ENCODE measurements around the gene TMEM233. TPM values are rescaled to one million over a fixed set of nuclear protein-coding genes. Genes with fewer than 3 reads are reported as not detected.

TMEM233 gene
- total and polyA plus RNA-seq, 9 of the 15 experiments (the other 6 are each of a cell fraction or from before 2014, with no cell fraction given) = 0.04 to 0.17 (median 0.07) TPM; not detected in 2

DNA sequence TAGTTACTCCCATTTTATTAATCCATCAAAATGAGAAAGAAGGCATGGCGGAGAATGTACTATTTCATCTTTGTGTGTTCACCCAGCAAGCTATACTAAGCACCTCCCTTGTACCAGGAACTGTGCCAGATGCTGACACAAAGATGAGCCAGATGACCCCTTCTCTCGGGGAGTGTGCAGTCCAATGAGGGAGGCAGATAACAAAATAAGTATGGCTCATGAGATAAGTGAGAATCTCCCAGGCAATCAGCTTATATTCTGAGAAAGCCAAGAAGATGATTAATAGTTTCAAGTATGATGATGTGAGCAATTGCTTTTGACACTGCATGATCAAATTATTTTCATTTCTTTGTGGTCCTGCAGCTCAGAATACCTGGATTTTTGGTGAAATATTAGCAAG lies 1.3 kb upstream of the TMEM233 start (continued):
- peak; percentile 83; the same call in 1 of the 2 replicates for TF ChIP-seq KLF16 (IDR thresholded peaks at IDR 0.05)
- TF ChIP-seq ESRRB (CRISPR knock-in tag; IDR thresholded peaks at IDR 0.05; ENCODE audit: borderline replicate concordance) = no peak
- TF ChIP-seq, protein P1, sequence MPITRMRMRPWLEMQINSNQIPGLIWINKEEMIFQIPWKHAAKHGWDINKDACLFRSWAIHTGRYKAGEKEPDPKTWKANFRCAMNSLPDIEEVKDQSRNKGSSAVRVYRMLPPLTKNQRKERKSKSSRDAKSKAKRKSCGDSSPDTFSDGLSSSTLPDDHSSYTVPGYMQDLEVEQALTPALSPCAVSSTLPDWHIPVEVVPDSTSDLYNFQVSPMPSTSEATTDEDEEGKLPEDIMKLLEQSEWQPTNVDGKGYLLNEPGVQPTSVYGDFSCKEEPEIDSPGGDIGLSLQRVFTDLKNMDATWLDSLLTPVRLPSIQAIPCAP (CRISPR knock-in tag; IDR thresholded peaks at IDR 0.05; ENCODE audit: borderline replicate concordance) = no peak
- TF ChIP-seq TSC22D4 (tag; IDR thresholded peaks at IDR 0.05) = no peak
- TF ChIP-seq ZBTB7A (IDR thresholded peaks at IDR 0.05; ENCODE audit: borderline replicate concordance, control insufficient read depth, low read depth, low read length) = no peak
- TF ChIP-seq TCFL5 (CRISPR knock-in tag; conservative IDR thresholded peaks at IDR 0.05) = no peak
- 0 out of 2 replicates have a peak, but pooled peaks have one; percentile 13 for TF ChIP-seq L3MBTL2 (IDR thresholded peaks at IDR 0.05)
- TF ChIP-seq ZC3H4 (CRISPR knock-in tag; IDR thresholded peaks at IDR 0.05; ENCODE audit: borderline replicate concordance) = no peak
- no peak for TF ChIP-seq ZNF174 (CRISPR knock-in tag; IDR thresholded peaks at IDR 0.05)
- no peak for TF ChIP-seq NCOA6 (IDR thresholded peaks at IDR 0.05)
- TF ChIP-seq CAMTA2 (CRISPR knock-in tag; conservative IDR thresholded peaks at IDR 0.05) = no peak
- no peak for TF ChIP-seq ZNF561 (CRISPR knock-in tag; conservative IDR thresholded peaks at IDR 0.05)
- TF ChIP-seq CREM (IDR thresholded peaks at IDR 0.05; ENCODE audit: low read depth) = no peak
- TF ChIP-seq, protein P2, sequence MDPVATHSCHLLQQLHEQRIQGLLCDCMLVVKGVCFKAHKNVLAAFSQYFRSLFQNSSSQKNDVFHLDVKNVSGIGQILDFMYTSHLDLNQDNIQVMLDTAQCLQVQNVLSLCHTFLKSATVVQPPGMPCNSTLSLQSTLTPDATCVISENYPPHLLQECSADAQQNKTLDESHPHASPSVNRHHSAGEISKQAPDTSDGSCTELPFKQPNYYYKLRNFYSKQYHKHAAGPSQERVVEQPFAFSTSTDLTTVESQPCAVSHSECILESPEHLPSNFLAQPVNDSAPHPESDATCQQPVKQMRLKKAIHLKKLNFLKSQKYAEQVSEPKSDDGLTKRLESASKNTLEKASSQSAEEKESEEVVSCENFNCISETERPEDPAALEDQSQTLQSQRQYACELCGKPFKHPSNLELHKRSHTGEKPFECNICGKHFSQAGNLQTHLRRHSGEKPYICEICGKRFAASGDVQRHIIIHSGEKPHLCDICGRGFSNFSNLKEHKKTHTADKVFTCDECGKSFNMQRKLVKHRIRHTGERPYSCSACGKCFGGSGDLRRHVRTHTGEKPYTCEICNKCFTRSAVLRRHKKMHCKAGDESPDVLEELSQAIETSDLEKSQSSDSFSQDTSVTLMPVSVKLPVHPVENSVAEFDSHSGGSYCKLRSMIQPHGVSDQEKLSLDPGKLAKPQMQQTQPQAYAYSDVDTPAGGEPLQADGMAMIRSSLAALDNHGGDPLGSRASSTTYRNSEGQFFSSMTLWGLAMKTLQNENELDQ (CRISPR knock-in tag; IDR thresholded peaks at IDR 0.05; ENCODE audit: borderline replicate concordance) = no peak
- TF ChIP-seq PTBP1 (IDR thresholded peaks at IDR 0.05; ENCODE audit: low read depth, low read length) = no peak
- no peak for TF ChIP-seq THRAP3 (IDR thresholded peaks at IDR 0.05; ENCODE audit: borderline replicate concordance)
- TF ChIP-seq HDAC6 (IDR thresholded peaks at IDR 0.05; ENCODE audit: low read depth, low read length) = no peak
- TF ChIP-seq, protein P3, sequence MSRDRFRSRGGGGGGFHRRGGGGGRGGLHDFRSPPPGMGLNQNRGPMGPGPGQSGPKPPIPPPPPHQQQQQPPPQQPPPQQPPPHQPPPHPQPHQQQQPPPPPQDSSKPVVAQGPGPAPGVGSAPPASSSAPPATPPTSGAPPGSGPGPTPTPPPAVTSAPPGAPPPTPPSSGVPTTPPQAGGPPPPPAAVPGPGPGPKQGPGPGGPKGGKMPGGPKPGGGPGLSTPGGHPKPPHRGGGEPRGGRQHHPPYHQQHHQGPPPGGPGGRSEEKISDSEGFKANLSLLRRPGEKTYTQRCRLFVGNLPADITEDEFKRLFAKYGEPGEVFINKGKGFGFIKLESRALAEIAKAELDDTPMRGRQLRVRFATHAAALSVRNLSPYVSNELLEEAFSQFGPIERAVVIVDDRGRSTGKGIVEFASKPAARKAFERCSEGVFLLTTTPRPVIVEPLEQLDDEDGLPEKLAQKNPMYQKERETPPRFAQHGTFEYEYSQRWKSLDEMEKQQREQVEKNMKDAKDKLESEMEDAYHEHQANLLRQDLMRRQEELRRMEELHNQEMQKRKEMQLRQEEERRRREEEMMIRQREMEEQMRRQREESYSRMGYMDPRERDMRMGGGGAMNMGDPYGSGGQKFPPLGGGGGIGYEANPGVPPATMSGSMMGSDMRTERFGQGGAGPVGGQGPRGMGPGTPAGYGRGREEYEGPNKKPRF (IDR thresholded peaks at IDR 0.05; ENCODE audit: low read depth, low read length) = no peak
- no peak for TF ChIP-seq CHCHD3 (CRISPR knock-in tag; IDR thresholded peaks at IDR 0.05)
- TF ChIP-seq SMARCB1 (IDR thresholded peaks at IDR 0.05; ENCODE audit: insufficient read length, low read depth) = no peak
- no peak for TF ChIP-seq KLF10 (CRISPR knock-in tag; IDR thresholded peaks at IDR 0.05)
- no peak for TF ChIP-seq FOXJ2 (tag; IDR thresholded peaks at IDR 0.05)
- no peak for TF ChIP-seq SAP30 (IDR thresholded peaks at IDR 0.05; ENCODE audit: borderline replicate concordance, insufficient read depth, low read depth, low read length, poor library complexity, severe bottlenecking)
- TF ChIP-seq HINFP (tag; conservative IDR thresholded peaks at IDR 0.05; ENCODE audit: low read depth) = no peak

Data from K562 (cell line).